ENCODE measurements around the gene TBCD.
"Not testable (repeated sequence)": the region's sequence is repeated elsewhere in the genome, so short reads cannot be mapped to it uniquely, and the experiment has no call there.

Gene TBCD

DNA sequence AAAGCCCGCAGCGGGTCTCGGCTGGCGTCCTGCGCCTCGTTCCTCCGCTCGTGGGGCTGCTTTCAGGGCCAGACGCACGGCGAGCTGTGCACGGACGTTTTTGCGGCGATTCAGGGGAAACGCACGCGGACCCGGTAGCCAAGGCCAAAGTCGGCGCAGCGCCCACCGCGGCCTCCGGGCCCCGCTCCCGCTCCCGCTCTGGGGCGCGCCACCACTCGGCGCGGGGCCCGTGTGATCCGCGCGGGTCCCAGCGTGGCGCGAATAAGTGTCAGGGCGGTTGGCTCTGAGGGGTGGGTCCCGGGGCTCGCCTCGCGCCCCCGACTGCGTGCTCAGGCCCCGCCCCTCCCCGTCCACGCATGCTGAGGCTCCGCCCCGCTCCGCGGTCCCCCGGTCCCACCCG, 694 bp upstream of the TBCD start:
- H3K4me3 ChIP-seq (ENCODE audit: low read length): peak overlapping the region; percentile 55
- 5% methylated on average over 43 of the region's 56 CpGs for WGBS
- peaks cover 24% of the 10 kb centered on the region for H3K4me1 ChIP-seq (ENCODE audit: insufficient read depth, low read length)
- H3K27me3 ChIP-seq (ENCODE audit: insufficient read depth, low read length): no peaks in the 10 kb centered on the region
- H3K36me3 ChIP-seq (ENCODE audit: insufficient read depth, low read length): peaks cover 11% of the 10 kb centered on the region; the same call in 1 of the 2 replicates
- peak overlapping the region; percentile 58; the same call in 1 of the 2 replicates for H3K9ac ChIP-seq (ENCODE audit: low read depth, low read length)
- H3K9me3 ChIP-seq (ENCODE audit: insufficient read depth, low read depth, low read length): peaks cover 5% of the 10 kb centered on the region
- no peak overlapping the region for H3K27ac ChIP-seq (ENCODE audit: low read depth, low read length)

DNA sequence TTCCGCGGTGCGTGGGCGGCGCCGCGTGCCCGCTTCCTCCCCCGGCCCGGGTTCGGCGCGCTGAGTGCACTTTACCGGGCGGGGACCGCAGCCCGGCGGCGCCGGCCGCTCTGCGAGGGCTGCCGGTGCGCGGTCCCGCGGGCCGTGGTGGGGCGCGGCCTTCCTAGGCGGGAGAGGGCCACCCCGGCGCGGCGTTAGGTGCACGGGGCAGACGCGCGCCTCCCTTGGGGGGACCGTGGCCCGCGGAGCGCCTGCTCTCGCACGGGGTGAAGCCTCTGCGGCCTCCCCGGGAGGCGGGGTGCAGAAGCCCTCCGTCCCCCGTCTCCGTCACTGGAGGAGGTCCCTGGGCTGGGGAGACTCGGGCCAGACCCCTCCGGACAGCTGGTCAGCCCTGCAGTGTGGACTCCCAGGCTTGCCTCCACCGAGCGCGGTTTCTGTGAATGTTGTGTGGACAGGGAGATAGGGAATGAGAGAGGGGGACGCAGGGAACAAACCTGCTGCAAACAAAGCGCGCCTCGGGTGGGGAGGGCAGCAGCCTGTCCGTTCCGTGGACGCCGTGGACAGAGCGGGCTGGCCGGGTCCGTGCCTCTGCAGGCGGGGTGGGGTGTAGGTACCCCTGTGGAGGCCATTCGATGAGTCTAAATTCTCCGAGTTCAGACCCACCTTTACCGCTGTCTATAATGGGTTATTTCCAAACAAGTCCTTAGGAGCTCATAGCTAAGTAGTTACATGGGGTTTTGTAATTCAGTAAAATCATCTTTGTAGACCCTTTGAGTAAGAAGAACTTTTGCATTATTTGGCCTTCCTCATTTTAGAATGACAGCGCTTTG, 721 bp downstream of the TBCD start:
- under 1% methylated on average over 71 of the region's 72 CpGs for WGBS
- H3K9ac ChIP-seq (ENCODE audit: low read depth, low read length): peak overlapping the region; percentile 87
- peaks cover 25% of the 10 kb centered on the region for H3K4me1 ChIP-seq (ENCODE audit: insufficient read depth, low read length)
- no peak overlapping the region for H3K27ac ChIP-seq (ENCODE audit: low read depth, low read length)
- no peaks in the 10 kb centered on the region for H3K27me3 ChIP-seq (ENCODE audit: insufficient read depth, low read length)
- peaks cover 21% of the 10 kb centered on the region for H3K36me3 ChIP-seq (ENCODE audit: insufficient read depth, low read length)
- peak overlapping the region; percentile 98 for H3K4me3 ChIP-seq (ENCODE audit: low read length)
- no peaks in the 10 kb centered on the region for H3K9me3 ChIP-seq (ENCODE audit: insufficient read depth, low read depth, low read length)

DNA sequence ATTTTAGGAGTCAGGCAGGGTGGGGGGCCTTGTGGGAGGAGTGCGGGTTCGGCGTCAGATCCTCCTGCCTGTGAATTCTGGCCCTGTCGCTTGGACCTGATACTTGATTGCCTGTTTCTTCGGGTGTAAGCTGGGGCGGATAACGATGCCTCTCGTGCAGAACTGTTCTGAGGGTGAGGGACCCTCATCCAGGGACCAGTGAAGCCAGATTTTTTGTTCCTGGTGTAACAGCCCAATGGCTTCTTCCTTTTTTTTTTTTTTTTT, 1.3 kb downstream of the TBCD start:
- Histone ChIP-seq H3K9ac (ENCODE audit: low read depth, low read length) (peak overlapping the region; percentile 87; the same call in 1 of the 2 replicates), H3K27me3 (ENCODE audit: insufficient read depth, low read length) (no peaks in the 10 kb centered on the region), H3K4me3 (ENCODE audit: low read length) (peak overlapping the region; percentile 98), H3K4me1 (ENCODE audit: insufficient read depth, low read length) (peaks cover 25% of the 10 kb centered on the region), H3K9me3 (ENCODE audit: insufficient read depth, low read depth, low read length) (no peaks in the 10 kb centered on the region), H3K27ac (ENCODE audit: low read depth, low read length) (no peak overlapping the region), H3K36me3 (ENCODE audit: insufficient read depth, low read length) (peaks cover 24% of the 10 kb centered on the region)
- WGBS: 50% methylated on average over 8 of the region's 8 CpGs

DNA sequence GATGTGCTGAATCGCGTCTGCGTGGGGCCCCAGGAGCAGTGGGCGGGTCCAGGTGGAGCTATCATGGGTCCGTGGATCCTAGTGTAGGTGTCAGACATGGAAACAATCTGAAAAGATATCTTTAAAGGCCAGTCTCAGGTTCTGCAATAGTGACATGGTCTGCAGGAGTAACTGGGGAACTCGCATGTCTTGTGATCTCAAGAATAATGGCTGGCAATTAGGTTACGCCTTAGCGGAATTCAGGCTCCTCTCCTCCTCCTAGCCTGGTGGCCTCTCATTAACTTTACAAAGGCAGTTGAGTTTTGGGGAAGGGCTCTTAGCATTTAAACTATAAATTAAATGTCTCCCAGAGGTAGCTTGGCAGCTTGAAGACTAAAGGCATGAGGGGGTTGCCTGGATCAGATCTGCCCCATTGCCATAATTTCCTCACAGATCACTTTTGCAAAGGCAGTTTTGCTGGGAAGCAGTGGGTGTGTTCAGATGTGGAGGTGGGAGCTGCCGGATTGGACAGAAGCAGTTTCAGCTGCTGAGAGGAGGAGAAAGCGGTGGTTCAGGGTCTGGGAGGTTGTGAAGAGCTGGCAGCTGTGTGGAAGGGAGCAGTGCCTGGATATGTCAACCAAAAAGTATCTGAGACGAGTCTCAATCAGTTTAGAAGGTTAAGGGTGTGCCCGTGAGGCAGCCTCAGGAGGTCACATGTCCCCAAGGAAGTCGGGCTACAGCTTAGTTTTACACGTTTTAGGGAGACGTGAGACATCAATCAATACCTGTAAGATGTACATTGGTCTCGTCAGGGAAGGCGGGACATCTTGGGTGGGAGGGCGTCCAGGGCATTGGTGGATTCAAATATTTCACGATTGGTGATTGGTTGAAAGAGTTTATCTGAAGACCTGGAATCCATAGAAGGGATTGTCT, 2.7 kb downstream of the TBCD start:
- Histone ChIP-seq H3K36me3 (ENCODE audit: insufficient read depth, low read length) (peaks cover 15% of the 10 kb centered on the region), H3K4me1 (ENCODE audit: insufficient read depth, low read length) (peaks cover 25% of the 10 kb centered on the region), H3K4me3 (ENCODE audit: low read length) (peak overlapping the region; percentile 98), H3K27ac (ENCODE audit: low read depth, low read length) (peak overlapping the region; percentile 80; the same call in 1 of the 2 replicates), H3K9ac (ENCODE audit: low read depth, low read length) (peak overlapping the region; percentile 16; the same call in 1 of the 2 replicates), H3K9me3 (ENCODE audit: insufficient read depth, low read depth, low read length) (no peaks in the 10 kb centered on the region), H3K27me3 (ENCODE audit: insufficient read depth, low read length) (no peaks in the 10 kb centered on the region)
- 47% methylated on average over 19 of the region's 19 CpGs for WGBS

DNA sequence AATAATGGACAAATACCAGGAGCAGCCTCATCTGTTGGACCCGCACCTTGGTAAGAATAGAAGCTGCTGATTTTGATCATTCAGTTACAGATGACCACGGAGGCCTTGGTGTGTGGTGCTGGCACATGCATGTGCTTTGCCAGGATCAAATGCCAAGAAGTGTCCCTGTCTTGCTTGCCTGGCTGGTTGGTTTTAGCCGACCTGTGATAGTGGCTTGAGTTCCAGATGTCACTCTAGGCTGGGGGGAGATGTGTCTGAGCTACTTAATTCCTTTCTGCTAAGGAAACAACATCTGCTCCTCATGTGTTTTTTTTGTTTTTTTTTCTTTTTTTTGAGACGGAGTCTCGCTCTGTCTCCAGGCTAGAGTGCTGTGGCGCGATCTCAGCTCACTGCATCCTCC, 4.3 kb downstream of the TBCD start:
- Histone ChIP-seq H3K4me3 (ENCODE audit: low read length) (no peak overlapping the region), H3K36me3 (ENCODE audit: insufficient read depth, low read length) (peaks cover 26% of the 10 kb centered on the region), H3K27ac (ENCODE audit: low read depth, low read length) (no peak overlapping the region), H3K4me1 (ENCODE audit: insufficient read depth, low read length) (peaks cover 25% of the 10 kb centered on the region), H3K9me3 (ENCODE audit: insufficient read depth, low read depth, low read length) (no peaks in the 10 kb centered on the region), H3K9ac (ENCODE audit: low read depth, low read length) (no peak overlapping the region), H3K27me3 (ENCODE audit: insufficient read depth, low read length) (no peaks in the 10 kb centered on the region)
- 96% methylated on average over 7 of the region's 7 CpGs for WGBS

DNA sequence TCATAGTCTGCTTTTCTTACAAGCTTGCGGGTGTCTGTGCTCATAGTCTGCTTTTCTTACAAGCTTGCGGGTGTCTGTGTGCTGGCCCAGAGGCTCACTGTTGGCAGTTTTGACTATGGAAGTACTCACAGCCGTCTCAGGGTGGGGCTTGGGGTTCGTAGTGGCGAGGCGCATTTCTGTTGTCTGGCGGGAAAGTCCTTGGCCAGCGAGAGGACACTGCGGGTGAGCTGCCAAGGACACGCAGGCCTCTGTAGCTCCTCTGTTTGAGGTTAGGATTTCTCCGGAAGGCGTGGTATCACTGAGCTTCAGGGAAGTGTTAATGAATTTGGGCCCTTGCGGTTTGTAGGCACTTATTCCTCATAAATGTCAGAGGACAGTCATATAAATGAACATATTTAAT, 13.5 kb downstream of the TBCD start:
- Histone ChIP-seq H3K27ac (ENCODE audit: low read depth, low read length) (no peak overlapping the region), H3K36me3 (ENCODE audit: insufficient read depth, low read length) (peaks cover 74% of the 10 kb centered on the region), H3K9me3 (ENCODE audit: insufficient read depth, low read depth, low read length) (no peaks in the 10 kb centered on the region), H3K9ac (ENCODE audit: low read depth, low read length) (no peak overlapping the region), H3K4me1 (ENCODE audit: insufficient read depth, low read length) (no peaks in the 10 kb centered on the region), H3K4me3 (ENCODE audit: low read length) (no peak overlapping the region), H3K27me3 (ENCODE audit: insufficient read depth, low read length) (no peaks in the 10 kb centered on the region)
- WGBS: 94% methylated on average over 13 of the region's 13 CpGs

DNA sequence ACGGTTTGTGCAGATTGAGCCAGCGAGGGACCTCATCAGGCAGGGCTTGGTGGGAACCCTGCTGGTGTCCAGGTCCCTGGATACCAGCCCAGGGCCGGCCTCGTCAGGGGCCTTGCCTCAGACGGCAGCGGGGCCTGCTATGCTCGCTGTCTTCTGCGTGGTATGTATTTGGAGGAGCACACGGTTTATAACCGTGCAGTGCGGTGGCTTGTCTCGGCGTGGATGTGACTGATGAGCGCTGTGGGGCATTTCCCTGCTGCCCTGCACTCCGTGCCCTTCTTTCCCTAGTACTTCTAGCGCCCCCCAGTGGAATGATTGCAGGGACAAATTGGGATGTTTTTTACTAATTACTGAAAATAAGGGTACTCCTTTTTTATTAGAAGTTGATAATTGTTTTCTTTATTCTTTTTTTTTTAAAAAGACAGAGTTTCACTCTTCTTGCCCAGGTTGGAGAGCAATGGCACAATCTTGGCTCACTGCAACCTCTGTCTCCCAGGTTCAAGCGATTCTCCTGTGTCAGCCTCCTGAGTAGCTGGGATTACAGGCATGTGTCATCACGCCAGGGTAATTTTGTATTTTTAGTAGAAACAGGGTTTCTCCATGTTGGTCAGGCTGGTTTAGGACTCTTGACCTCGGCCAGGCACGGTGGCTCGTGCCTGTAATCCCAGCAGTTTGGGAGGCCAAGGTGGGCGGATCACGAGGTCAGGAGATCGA, 15.3 kb downstream of the TBCD start:
- Histone ChIP-seq H3K9ac (ENCODE audit: low read depth, low read length) (no peak overlapping the region), H3K27me3 (ENCODE audit: insufficient read depth, low read length) (no peaks in the 10 kb centered on the region), H3K4me1 (ENCODE audit: insufficient read depth, low read length) (no peaks in the 10 kb centered on the region), H3K9me3 (ENCODE audit: insufficient read depth, low read depth, low read length) (no peaks in the 10 kb centered on the region), H3K4me3 (ENCODE audit: low read length) (no peak overlapping the region), H3K36me3 (ENCODE audit: insufficient read depth, low read length) (peaks cover 81% of the 10 kb centered on the region), H3K27ac (ENCODE audit: low read depth, low read length) (no peak overlapping the region)
- WGBS: 86% methylated on average over 23 of the region's 24 CpGs

DNA sequence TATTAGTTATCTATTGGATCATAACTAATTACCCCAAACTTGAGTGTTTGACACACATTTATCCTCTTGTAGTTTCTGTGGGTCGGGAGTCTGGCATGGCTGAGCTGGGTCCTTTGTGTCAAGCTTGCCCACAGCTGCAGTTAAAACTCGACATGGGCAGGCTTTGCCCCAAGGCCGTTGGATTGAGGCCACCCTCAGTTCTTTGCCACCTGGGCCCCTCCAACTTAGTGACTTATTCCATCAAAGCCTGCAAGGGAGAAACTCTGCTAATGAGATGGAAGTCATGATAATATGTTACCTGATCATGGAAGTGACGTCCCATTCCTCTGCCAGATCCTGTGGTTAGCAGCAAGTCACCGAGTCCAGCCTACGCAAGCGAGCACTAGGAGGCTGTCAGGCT, 17.2 kb downstream of the TBCD start:
- WGBS: 95% methylated on average over 7 of the region's 7 CpGs
- Histone ChIP-seq H3K4me3 (ENCODE audit: low read length) (no peak overlapping the region), H3K4me1 (ENCODE audit: insufficient read depth, low read length) (no peaks in the 10 kb centered on the region), H3K9me3 (ENCODE audit: insufficient read depth, low read depth, low read length) (no peaks in the 10 kb centered on the region), H3K27ac (ENCODE audit: low read depth, low read length) (no peak overlapping the region), H3K27me3 (ENCODE audit: insufficient read depth, low read length) (no peaks in the 10 kb centered on the region), H3K9ac (ENCODE audit: low read depth, low read length) (no peak overlapping the region), H3K36me3 (ENCODE audit: insufficient read depth, low read length) (peaks cover 81% of the 10 kb centered on the region)

DNA sequence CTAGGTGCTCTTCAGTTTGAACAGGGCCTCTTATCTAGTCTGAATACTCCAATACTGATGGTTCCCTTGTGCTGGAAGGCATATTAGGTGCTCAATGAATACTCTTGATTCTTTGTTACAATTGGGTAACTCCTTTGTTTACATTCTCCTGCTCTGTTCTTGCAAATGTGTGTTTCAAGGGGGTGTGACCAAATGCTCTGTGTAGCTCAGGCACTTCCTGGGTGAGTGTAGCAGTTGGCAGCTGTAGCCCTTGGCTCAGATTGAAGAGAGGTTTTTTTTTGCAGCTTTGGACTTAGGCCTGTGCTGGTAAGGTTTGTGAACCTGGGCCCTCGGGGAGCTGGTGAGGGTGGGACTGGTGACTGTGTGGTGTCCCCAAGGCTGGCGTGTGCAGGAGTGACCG, 20.2 kb downstream of the TBCD start:
- WGBS: 95% methylated on average over 3 of the region's 3 CpGs
- Histone ChIP-seq H3K27ac (ENCODE audit: low read depth, low read length) (no peak overlapping the region), H3K9ac (ENCODE audit: low read depth, low read length) (no peak overlapping the region), H3K36me3 (ENCODE audit: insufficient read depth, low read length) (peaks cover 73% of the 10 kb centered on the region), H3K4me3 (ENCODE audit: low read length) (no peak overlapping the region), H3K9me3 (ENCODE audit: insufficient read depth, low read depth, low read length) (no peaks in the 10 kb centered on the region), H3K4me1 (ENCODE audit: insufficient read depth, low read length) (no peaks in the 10 kb centered on the region), H3K27me3 (ENCODE audit: insufficient read depth, low read length) (no peaks in the 10 kb centered on the region)

DNA sequence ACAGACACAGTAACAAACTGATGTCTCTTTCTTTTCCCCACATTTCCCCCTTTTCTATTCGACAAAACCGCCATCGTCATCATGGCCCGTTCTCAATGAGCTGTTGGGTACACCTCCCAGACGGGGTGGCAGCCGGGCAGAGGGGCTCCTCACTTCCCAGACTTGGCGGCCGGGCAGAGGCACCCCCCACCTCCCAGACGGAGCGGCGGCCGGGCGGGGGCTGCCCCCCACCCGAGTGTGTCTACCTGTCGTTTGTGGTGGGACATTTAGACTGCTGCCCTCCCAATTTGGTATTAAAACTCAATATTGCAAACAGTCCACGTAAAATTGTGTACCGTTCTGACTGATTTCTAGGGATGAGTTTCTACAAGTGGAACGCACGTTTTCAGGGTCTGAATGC, 22.6 kb downstream of the TBCD start:
- not testable (repeated sequence) for H3K9ac ChIP-seq (ENCODE audit: low read depth, low read length); H3K27ac ChIP-seq (ENCODE audit: low read depth, low read length); H3K4me3 ChIP-seq (ENCODE audit: low read length); H3K27me3 ChIP-seq (ENCODE audit: insufficient read depth, low read length); H3K9me3 ChIP-seq (ENCODE audit: insufficient read depth, low read depth, low read length); H3K4me1 ChIP-seq (ENCODE audit: insufficient read depth, low read length)
- peaks cover 56% of the 10 kb centered on the region for H3K36me3 ChIP-seq (ENCODE audit: insufficient read depth, low read length)
- 91% methylated on average over 19 of the region's 19 CpGs for WGBS

Data from HUES64 (cell line).